Liver (tissue), 9 donors: Measurements from ENCODE around the gene PARP8. TPM values are rescaled to one million over a fixed set of nuclear protein-coding genes. Genes with fewer than 3 reads are reported as not detected.

Experiments
- DNase-seq: peaks from one replicate; pipeline ENCODE4 v3.0.0-alpha.2; 2017; ENCODE audit warnings: low spot score
- H3K27ac ChIP-seq, 2 donors: one replicate each; pipeline ENCODE4 v1.7.0; 2013; ENCODE audit warnings: inconsistent platforms in 2 of 2, low read length in 2 of 2, control low read depth in 1 of 2, low read depth in 1 of 2, mild to moderate bottlenecking in 1 of 2
- H3K27me3 ChIP-seq, 4 donors: one replicate each; pipeline versions ENCODE4 v1.6.1 to v1.7.0; 2013; ENCODE audit warnings: low read length in 3 of 4, inconsistent platforms in 1 of 4, mild to moderate bottlenecking in 1 of 4, moderate library complexity in 1 of 4; ENCODE audit not compliant: control insufficient read depth in 4 of 4, insufficient read depth in 4 of 4
- H3K36me3 ChIP-seq, 4 donors: one replicate each; pipeline versions ENCODE4 v1.6.1 to v1.7.0; 2013; ENCODE audit warnings: low read length in 3 of 4, mild to moderate bottlenecking in 3 of 4, low read depth in 1 of 4, moderate library complexity in 1 of 4; ENCODE audit not compliant: control insufficient read depth in 4 of 4, insufficient read depth in 3 of 4
- H3K4me1 ChIP-seq, 4 donors: one replicate each; pipeline versions ENCODE4 v1.6.1 to v1.7.0; 2013; ENCODE audit warnings: low read length in 3 of 4, mild to moderate bottlenecking in 3 of 4, moderate library complexity in 1 of 4; ENCODE audit not compliant: control insufficient read depth in 4 of 4, insufficient read depth in 4 of 4
- H3K4me3 ChIP-seq, 3 donors: one replicate each; pipeline versions ENCODE4 v1.6.1 to v1.7.0; 2013; ENCODE audit warnings: low read length in 3 of 3, control low read depth in 1 of 3, low read depth in 1 of 3, mild to moderate bottlenecking in 1 of 3
- H3K9ac ChIP-seq, 2 donors: one replicate each; pipeline ENCODE4 v1.7.0; 2013; ENCODE audit warnings: low read length in 2 of 2, mild to moderate bottlenecking in 2 of 2, moderate library complexity in 2 of 2, control low read depth in 1 of 2, low read depth in 1 of 2
- H3K9me3 ChIP-seq, 4 donors: one replicate each; pipeline versions ENCODE4 v1.6.1 to v1.7.0; 2013; ENCODE audit warnings: low read length in 3 of 4; ENCODE audit not compliant: control insufficient read depth in 4 of 4
- ATF3 ChIP-seq: IDR thresholded peaks from 2 replicates; pipeline ENCODE4 v1.6.1; 2016; ENCODE audit warnings: antibody characterized with exemption
- EGR1 ChIP-seq, 2 donors: IDR thresholded peaks; 2 replicates each; pipeline ENCODE4 v1.6.1; 2016 to 2018; ENCODE audit warnings: antibody characterized with exemption in 2 of 2, low read depth in 2 of 2
- FOXA1 ChIP-seq: IDR thresholded peaks from 2 replicates; pipeline ENCODE4 v1.6.1; 2016; ENCODE audit warnings: antibody characterized with exemption
- FOXA2 ChIP-seq: IDR thresholded peaks from 2 replicates; pipeline ENCODE4 v1.6.1; 2016; ENCODE audit warnings: antibody characterized with exemption
- GABPA ChIP-seq, 2 donors: IDR thresholded peaks in 1 of 2; conservative IDR thresholded peaks in 1 of 2; 2 replicates each; pipeline ENCODE4 v1.6.1; 2016; ENCODE audit warnings: antibody characterized with exemption in 2 of 2, mild to moderate bottlenecking in 1 of 2, moderate library complexity in 1 of 2
- HNF4A ChIP-seq, 2 donors: conservative IDR thresholded peaks; 2 replicates each; pipeline ENCODE4 v1.6.1; 2016; ENCODE audit warnings: antibody characterized with exemption in 2 of 2, mild to moderate bottlenecking in 2 of 2
- HNF4G ChIP-seq: IDR thresholded peaks from 2 replicates; pipeline ENCODE4 v1.6.1; 2016; ENCODE audit warnings: antibody characterized with exemption
- JUND ChIP-seq, 2 donors: IDR thresholded peaks; 2 replicates each; pipeline ENCODE4 v1.6.1; 2016; ENCODE audit warnings: antibody characterized with exemption in 2 of 2
- NR2F2 ChIP-seq: IDR thresholded peaks from 2 replicates; pipeline ENCODE4 v1.6.1; 2016; ENCODE audit warnings: antibody characterized with exemption
- RAD21 ChIP-seq, 2 donors: IDR thresholded peaks; 2 replicates each; pipeline ENCODE4 v1.6.1; 2016; ENCODE audit warnings: antibody characterized with exemption in 2 of 2, mild to moderate bottlenecking in 2 of 2
- REST ChIP-seq: IDR thresholded peaks from 2 replicates; pipeline ENCODE4 v1.6.1; 2016; ENCODE audit warnings: antibody characterized with exemption, mild to moderate bottlenecking
- RXRA ChIP-seq, 2 donors: IDR thresholded peaks; 2 replicates each; pipeline ENCODE4 v1.6.1; 2017 to 2018; ENCODE audit warnings: antibody characterized with exemption in 2 of 2, mild to moderate bottlenecking in 1 of 2
- SP1 ChIP-seq: IDR thresholded peaks from 2 replicates; pipeline ENCODE4 v1.6.1; 2018; ENCODE audit warnings: antibody characterized with exemption, mild to moderate bottlenecking
- TAF1 ChIP-seq: conservative IDR thresholded peaks from 2 replicates; pipeline ENCODE4 v1.6.1; 2016; ENCODE audit warnings: antibody characterized with exemption, mild to moderate bottlenecking
- YY1 ChIP-seq: IDR thresholded peaks from 2 replicates; pipeline ENCODE4 v1.6.1; 2016; ENCODE audit warnings: antibody characterized with exemption, mild to moderate bottlenecking
- WGBS: extraction: QIAGEN DNeasy Blood & Tissue Kit; methylation state at CpG from one replicate; pipeline ENCODE4 v1.1.7; 2013; 5-methylcytosine and 5-hydroxymethylcytosine counted together
- polyA plus RNA-seq, 2 donors: library from polyadenylated mRNA; stranded (reverse) in 1 of 2; unstranded in 1 of 2; fragments of 200-250 nt in 1 of 2; fragments of >200 nt in 1 of 2; fragmentation: Nextera tagmentation in 1 of 2; extraction: Ambion mirVana in 1 of 2; gene quantifications; one replicate each; pipeline versions ENCODE4 v1.2.1 to v1.2.3, GENCODE V29; 2013 to 2015
- total RNA-seq, 2 donors: library from RNA; depleted of rRNA; stranded (reverse); fragments of >200 nt; gene quantifications; one replicate each; pipeline ENCODE4 v1.2.3, GENCODE V29; 2014
- TF ChIP-seq, protein P1 (sequence below): fragments of 150-350 bp; IDR thresholded peaks from 2 replicates; pipeline ENCODE4 v1.5.1; 2017; ENCODE audit warnings: improper control_type of control experiment, low read depth, low read length; ENCODE audit not compliant: missing input control
- TF ChIP-seq, protein P2 (sequence below): IDR thresholded peaks from 2 replicates; pipeline ENCODE4 v1.6.1; 2016; ENCODE audit warnings: antibody characterized with exemption
- TF ChIP-seq, protein P3 (sequence below): IDR thresholded peaks from 2 replicates; pipeline ENCODE4 v1.6.1; 2016; ENCODE audit warnings: antibody characterized with exemption
- donor health status: healthy.
- donor health status: healthy.
- donor health status: healthy.
- donor health status: healthy.
- donor health status: healthy.

Gene PARP8
- total and polyA plus RNA-seq, 4 donors: 3.9 to 16.0 (median 7.1) TPM

- Histone ChIP-seq H3K4me1 (no peaks in the 10 kb centered on the region), H3K36me3 (no peaks in the 10 kb centered on the region), H3K4me3 (no peak overlapping the region), H3K9me3 (no peaks in the 10 kb centered on the region), H3K9ac (no peak overlapping the region), H3K27ac (no peak overlapping the region), H3K27me3 (peaks cover 0 to 2% (median 0%) of the 10 kb centered on the region in 4 donors)
- DNase-seq: no peak
- 84% methylated on average over 3 of the region's 3 CpGs for WGBS
- no peak for TF ChIP-seq FOXA2
- TF ChIP-seq EGR1 (IDR thresholded peaks at IDR 0.05; ENCODE audit: low read depth in 2 of 2): no peak
- no peak for TF ChIP-seq TAF1
- TF ChIP-seq JUND (IDR thresholded peaks at IDR 0.05): no peak
- TF ChIP-seq YY1: no peak
- no peak for TF ChIP-seq FOXA1
- TF ChIP-seq, protein P1, sequence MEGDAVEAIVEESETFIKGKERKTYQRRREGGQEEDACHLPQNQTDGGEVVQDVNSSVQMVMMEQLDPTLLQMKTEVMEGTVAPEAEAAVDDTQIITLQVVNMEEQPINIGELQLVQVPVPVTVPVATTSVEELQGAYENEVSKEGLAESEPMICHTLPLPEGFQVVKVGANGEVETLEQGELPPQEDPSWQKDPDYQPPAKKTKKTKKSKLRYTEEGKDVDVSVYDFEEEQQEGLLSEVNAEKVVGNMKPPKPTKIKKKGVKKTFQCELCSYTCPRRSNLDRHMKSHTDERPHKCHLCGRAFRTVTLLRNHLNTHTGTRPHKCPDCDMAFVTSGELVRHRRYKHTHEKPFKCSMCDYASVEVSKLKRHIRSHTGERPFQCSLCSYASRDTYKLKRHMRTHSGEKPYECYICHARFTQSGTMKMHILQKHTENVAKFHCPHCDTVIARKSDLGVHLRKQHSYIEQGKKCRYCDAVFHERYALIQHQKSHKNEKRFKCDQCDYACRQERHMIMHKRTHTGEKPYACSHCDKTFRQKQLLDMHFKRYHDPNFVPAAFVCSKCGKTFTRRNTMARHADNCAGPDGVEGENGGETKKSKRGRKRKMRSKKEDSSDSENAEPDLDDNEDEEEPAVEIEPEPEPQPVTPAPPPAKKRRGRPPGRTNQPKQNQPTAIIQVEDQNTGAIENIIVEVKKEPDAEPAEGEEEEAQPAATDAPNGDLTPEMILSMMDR: no peak
- TF ChIP-seq, protein P2, sequence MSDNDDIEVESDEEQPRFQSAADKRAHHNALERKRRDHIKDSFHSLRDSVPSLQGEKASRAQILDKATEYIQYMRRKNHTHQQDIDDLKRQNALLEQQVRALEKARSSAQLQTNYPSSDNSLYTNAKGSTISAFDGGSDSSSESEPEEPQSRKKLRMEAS: no peak
- no peak for TF ChIP-seq ATF3
- TF ChIP-seq RAD21 (IDR thresholded peaks at IDR 0.05): no peak
- TF ChIP-seq GABPA (IDR thresholded peaks at IDR 0.05 in 1 of 2, conservative IDR thresholded peaks at IDR 0.05 in 1 of 2): no peak
These were observed 221.6 kb downstream of the PARP8 start for GRCh38 chr5:50887889-50888633.

GRCh38 chr5:50888751-50889150 is 222.3 kb downstream of the PARP8 start:
- Histone ChIP-seq H3K36me3 (no peaks in the 10 kb centered on the region), H3K9me3 (no peaks in the 10 kb centered on the region), H3K27me3 (peaks cover 0 to 5% (median 0%) of the 10 kb centered on the region in 4 donors), H3K9ac (no peak overlapping the region), H3K27ac (no peak overlapping the region), H3K4me1 (no peaks in the 10 kb centered on the region), H3K4me3 (no peak overlapping the region)
- DNase-seq: no peak
- TF ChIP-seq, protein P1: no peak
- TF ChIP-seq, protein P3, sequence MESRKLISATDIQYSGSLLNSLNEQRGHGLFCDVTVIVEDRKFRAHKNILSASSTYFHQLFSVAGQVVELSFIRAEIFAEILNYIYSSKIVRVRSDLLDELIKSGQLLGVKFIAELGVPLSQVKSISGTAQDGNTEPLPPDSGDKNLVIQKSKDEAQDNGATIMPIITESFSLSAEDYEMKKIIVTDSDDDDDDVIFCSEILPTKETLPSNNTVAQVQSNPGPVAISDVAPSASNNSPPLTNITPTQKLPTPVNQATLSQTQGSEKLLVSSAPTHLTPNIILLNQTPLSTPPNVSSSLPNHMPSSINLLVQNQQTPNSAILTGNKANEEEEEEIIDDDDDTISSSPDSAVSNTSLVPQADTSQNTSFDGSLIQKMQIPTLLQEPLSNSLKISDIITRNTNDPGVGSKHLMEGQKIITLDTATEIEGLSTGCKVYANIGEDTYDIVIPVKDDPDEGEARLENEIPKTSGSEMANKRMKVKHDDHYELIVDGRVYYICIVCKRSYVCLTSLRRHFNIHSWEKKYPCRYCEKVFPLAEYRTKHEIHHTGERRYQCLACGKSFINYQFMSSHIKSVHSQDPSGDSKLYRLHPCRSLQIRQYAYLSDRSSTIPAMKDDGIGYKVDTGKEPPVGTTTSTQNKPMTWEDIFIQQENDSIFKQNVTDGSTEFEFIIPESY: no peak
- no peak for TF ChIP-seq RXRA (IDR thresholded peaks at IDR 0.05)
- TF ChIP-seq FOXA2: no peak
- no peak for TF ChIP-seq SP1
- no peak for TF ChIP-seq ATF3
- no peak for TF ChIP-seq HNF4A (conservative IDR thresholded peaks at IDR 0.05)
- no peak for TF ChIP-seq TAF1
- no peak for TF ChIP-seq EGR1 (IDR thresholded peaks at IDR 0.05; ENCODE audit: low read depth in 2 of 2)
- no peak for TF ChIP-seq YY1
- no peak for TF ChIP-seq RAD21 (IDR thresholded peaks at IDR 0.05)
- TF ChIP-seq HNF4G: no peak
- TF ChIP-seq, protein P2: no peak
- TF ChIP-seq REST: no peak
- TF ChIP-seq NR2F2: no peak
- no peak for TF ChIP-seq FOXA1
- TF ChIP-seq GABPA (IDR thresholded peaks at IDR 0.05 in 1 of 2, conservative IDR thresholded peaks at IDR 0.05 in 1 of 2): no peak
- TF ChIP-seq JUND (IDR thresholded peaks at IDR 0.05): no peak
- WGBS: 63% methylated on average over 1 of the region's 1 CpG
